ENCODE data around the gene CARD9. TPM values are rescaled to one million over a fixed set of nuclear protein-coding genes. Genes with fewer than 3 reads are reported as not detected.

Gene CARD9
- polyA plus RNA-seq, 4 donors = 1.6 to 2.7 (median 2.3) TPM

DNA sequence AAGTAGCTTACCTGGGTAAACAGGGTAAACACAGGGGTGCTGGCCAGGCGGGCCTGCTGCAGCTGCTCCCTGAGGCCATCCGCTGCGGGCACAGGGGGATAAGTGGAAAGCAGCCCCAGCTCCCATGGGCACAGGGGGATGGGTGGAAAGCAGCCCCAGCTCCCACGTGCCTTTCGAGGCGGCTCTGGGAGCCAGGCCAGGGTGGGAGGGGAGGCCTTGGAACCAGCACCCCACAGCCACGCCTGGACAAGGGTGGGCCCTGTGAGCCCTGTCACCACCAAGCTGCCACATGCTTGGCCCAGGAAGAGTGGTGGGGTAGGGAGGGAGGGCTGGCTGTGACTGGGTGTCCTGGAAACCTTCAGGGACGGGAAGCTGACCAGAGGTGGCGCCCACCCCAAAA, 7.8 kb upstream of the CARD9 start:
- no peak for DNase-seq (ENCODE audit: low read depth in 4 of 4, low spot score in 3 of 4)

DNA sequence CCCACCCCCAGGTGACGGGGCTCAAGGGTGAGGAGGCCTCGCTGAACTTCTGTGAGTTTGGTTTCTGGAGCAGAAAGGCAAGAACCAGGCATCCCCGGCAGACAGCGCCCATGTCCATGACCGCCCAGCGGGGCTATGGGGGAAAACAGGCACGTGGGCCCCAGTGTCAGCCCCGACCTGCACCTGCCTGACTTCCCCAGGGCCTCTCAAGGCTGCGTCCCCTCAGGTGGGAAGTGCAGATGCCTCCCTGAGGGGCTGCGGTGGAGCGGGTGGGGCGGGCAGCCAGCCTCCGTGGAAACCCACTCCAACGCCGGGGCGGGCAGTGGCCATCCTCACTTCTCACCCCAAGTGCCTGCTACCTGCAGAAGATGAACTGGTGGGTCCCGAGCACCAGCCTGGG, 6.9 kb upstream of the CARD9 start:
- no peak for DNase-seq (ENCODE audit: low read depth in 4 of 4, low spot score in 3 of 4)

GRCh38 chr9:136379891-136380290, 6.4 kb upstream of the CARD9 start:
- no peak for DNase-seq (ENCODE audit: low read depth in 4 of 4, low spot score in 3 of 4)

DNA sequence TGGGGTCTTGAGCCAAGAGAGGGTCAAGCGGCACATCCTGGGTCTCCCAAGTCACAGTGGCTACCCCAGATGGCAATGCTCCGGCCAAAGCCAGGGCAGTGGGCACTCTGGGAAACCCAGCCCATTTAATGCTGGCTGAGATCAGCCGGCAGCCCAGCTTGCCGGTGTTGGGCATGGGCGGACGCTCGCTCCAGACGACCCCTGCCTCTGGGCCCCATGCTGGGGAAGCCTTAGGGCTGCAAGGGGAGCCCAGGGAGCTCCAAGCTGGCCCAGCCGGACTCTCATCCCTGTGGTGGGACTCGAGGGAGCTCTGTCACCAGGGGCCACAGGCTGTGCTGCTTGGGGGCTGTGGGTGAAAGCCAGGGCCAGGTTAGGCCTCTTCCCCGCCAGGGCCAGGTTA, 5.9 kb upstream of the CARD9 start:
- no peak for DNase-seq (ENCODE audit: low read depth in 4 of 4, low spot score in 3 of 4)

DNA sequence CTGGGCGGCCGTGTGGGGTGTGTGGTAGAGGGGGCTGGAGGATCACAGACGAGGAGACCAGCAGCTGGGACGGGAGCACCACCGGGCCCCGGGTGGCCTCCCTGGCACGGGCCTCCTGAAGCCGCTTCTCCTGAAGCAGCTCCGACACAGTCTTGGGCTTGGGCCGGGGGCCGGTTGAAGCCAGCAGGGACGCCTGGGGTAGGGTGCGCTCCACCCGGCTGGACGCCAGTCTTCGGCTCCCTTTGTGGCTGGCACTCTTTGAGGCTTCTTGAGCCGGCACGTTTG, 5.5 kb upstream of the CARD9 start:
- DNase-seq (ENCODE audit: low read depth in 4 of 4, low spot score in 3 of 4) = no peak

DNA sequence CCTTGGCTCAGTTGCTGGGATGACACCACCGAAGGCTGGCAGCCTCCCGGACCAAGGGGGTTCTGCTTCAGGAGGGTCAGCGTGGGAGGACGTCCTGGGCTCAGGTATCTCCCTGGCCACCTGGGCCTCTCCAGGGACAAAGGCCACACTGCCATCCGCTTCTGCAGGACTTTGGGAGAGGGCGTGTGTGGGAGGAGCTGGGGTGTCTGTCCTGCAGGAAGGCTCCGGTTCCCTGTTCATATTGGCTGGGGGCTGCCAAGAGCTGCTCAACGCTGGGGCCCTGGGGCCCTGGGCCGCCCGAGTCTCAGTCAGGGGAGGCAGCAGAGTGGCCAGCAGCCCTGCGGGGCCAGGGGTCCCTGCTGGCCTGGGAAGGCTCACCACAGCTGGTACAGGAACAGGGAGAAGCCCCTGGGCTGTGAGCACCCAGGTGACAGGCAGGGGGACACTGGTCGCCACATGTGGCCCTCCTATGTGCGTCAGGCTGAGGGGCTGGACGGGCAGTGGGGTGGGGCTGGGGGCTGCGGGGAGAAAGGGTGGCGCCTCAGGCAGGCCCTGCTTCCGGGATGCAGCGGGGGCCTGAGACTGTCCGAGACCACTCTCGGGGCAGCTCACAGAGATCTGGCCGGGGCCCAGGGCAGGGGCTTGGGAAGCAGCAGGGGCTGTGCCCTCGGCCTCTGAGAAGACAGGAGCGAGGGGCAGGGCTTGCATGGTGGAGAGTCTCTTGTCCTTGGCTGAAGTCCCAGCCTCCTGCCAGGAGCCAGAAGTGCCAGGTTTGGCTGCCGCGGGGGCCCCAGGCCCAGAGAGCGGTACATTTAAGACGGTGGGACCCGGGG, 4.9 kb upstream of the CARD9 start:
- no peak for DNase-seq (ENCODE audit: low read depth in 4 of 4, low spot score in 3 of 4)

DNA sequence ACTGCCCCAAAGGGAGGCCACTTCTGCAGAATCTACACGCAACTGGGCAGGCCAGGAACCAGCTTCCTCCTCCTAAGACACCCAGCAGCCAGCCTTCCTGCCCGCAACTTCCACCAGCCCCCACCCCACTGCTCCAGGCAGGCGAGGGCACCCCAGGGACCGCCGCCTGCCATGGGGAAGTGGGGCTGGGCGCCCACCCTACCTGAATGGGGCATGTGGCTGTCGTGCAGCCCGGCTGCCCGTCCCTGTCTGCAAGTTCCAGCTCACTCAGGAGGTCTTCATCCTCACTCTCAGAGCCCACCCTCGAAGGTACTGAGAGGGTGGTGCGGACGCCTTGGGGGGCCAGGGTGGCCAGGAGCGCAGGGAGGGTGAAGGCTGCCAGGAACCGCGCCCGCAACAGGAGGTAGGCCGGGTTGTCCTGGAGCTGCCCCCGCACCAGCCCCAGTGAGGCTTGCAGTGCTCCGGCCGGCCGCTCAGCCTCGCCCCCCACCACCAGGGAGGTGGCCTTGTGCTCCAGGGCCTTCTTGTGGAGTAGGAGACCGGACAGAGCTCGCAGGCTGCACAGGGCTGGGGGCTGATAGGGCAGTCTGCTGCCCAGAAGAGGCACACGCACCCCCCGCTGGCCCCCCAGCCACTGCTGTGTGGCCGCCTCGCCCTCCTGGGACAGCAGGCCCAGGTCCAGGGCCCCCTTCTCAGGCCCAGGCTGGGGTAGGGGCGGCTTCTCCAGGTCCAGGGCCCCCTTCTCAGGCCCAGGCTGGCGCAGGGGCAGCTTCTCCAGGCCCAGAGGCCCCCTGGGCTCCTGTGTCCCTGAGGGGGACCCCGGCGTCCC, 4.1 kb upstream of the CARD9 start:
- no peak for DNase-seq (ENCODE audit: low read depth in 4 of 4, low spot score in 3 of 4)

DNA sequence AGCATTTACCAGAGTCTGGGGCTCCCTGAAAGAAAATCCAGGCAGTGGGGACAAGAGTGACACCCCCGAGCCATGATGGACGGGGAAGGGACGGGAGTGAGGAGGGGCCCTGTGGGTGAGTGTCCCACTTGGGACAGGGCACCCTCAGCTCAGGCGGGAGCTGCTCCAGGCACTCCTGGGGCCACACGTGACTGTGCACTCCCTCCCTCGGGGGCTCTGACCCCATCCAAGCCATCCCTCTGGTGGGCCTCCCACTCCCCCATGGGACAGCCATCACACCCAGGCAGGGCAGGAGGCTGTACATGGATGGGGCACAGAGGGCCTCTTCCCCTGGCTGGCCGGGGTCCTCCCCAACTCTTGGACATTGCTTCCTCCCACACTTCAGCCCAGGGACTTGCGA, 3.0 kb upstream of the CARD9 start:
- DNase-seq (ENCODE audit: low read depth in 4 of 4, low spot score in 3 of 4) = no peak

GRCh38 chr9:136375096-136375495, 1.6 kb upstream of the CARD9 start:
- no peak for DNase-seq (ENCODE audit: low read depth in 4 of 4, low spot score in 3 of 4)

DNA sequence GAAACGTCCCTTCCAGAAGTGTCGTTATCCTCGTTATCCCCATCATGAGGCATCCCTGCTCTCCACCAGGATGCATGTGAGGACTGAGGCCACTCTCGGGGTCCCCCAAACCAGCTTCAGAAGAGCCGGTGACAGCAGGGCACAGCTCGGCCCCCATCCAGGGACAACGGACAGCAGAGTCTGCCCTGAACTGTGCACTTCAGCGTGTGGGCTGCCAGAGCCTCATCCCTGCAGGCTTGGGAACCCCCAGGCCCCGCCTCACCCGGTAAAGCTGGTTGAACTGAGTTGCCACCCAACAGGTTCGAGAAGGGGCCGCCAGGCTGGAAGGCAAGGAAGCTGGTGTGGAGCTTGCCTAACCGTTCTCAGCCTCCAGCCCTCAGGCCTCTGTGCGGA, 710 bp upstream of the CARD9 start:
- no peak for DNase-seq (ENCODE audit: low read depth in 4 of 4, low spot score in 3 of 4)

DNA sequence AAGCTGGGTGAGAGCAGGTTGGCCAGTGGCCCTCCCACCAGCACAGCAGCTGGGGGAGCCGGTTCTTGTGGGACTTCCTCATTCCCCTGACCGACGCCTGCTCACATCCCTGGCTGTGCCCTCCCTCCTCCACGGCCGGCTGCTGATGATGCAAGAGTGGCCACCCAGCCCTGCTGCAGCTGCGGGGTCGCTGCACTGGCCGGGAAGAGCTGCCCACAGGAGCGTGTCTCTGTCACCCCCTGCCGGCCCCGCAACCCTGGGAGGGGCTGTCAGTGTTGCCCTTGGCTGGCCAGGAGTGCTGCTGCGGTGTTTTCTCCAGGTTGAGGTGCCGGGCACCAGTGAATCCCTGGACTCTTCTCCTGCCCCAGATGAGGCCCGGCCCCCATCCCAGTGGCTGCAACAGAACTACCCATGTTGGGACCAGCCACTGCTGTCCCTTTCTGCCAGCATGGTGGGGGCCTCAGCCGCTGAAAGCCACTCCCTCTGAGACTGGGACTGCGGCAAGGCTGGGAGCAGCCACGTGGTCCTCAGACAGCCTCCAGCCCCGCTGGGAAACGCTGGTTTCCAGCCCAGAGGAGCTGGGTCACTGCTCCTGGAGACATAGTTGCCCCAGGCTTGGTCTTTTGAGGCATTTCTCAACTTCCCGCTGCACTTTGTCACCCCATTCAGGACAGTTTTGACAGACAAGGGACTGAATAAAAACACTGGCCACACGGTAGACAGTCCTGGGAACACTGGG, 739 bp downstream of the CARD9 start:
- peak in 2 of 4 donors; percentile 46 to 53 for DNase-seq (ENCODE audit: low read depth in 4 of 4, low spot score in 3 of 4)

- no peak for DNase-seq (ENCODE audit: low read depth in 4 of 4, low spot score in 3 of 4)
Observed at GRCh38 chr9:136372006-136372405, 1.5 kb downstream of the CARD9 start.

GRCh38 chr9:136371533-136371880, 2.0 kb downstream of the CARD9 start:
- DNase-seq (ENCODE audit: low read depth in 4 of 4, low spot score in 3 of 4) = no peak

GRCh38 chr9:136370687-136371532, 2.6 kb downstream of the CARD9 start:
- no peak for DNase-seq (ENCODE audit: low read depth in 4 of 4, low spot score in 3 of 4)

- DNase-seq (ENCODE audit: low read depth in 4 of 4, low spot score in 3 of 4) = no peak
Observed at GRCh38 chr9:136370037-136370436, 3.4 kb downstream of the CARD9 start.

DNA sequence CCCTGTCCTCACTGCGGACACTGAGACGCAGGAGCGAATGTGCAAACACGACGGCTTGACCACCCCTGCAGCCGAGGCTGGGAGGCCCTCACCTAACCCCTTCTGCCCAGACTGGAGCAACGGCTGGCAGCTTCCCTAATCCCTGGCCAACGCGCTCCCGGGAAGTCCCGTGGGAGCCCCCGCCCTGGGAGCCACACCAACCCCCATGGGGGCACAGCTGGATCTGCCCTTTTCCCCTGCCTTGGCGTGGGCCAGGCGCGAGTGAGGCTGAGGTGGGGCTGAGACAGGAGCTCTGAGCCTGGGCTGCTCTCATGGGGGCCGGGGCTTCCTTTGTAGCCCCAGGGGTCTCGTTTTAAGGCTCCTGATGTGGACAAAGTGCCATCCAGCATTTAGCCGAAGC, 5.3 kb downstream of the CARD9 start:
- no peak for DNase-seq (ENCODE audit: low read depth in 4 of 4, low spot score in 3 of 4)

- DNase-seq (ENCODE audit: low read depth in 4 of 4, low spot score in 3 of 4) = no peak
Observed at GRCh38 chr9:136367296-136368145, 5.9 kb downstream of the CARD9 start.

DNA sequence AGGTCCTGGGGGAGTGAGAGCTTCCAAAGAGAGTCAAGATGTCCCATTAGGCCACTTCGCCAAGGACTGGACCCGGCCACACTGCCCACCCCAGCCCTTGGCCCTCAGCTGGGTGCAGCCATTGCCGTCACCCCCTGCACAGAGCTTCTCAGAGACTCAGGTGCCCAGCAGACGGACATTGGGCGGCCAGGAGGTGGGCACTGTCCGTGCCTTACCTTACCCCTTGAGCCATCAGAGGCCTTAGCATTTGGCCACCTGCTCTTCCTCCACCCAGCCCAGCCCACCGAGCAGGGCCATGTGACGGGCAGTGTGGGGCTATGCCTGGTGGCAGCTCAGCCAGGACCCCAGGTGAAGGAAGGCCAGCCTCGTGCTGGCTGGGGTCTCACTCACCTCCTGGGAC, 6.6 kb downstream of the CARD9 start:
- no peak for DNase-seq (ENCODE audit: low read depth in 4 of 4, low spot score in 3 of 4)

GRCh38 chr9:136365775-136366222, 7.7 kb downstream of the CARD9 start:
- no peak for DNase-seq (ENCODE audit: low read depth in 4 of 4, low spot score in 3 of 4)

All from right renal pelvis (tissue), 4 donors.